Endometrium (tissue), 2 donors: ENCODE measurements around the gene PHACTR1.

Source experiments
- FAIRE-seq: peaks from 2 replicates; lab custom pipeline; 2012; peaks lifted over from hg19 to GRCh38; lab: Jason Lieb, UNC
- donor health status: control.
- donor health status: control.

Gene PHACTR1

DNA sequence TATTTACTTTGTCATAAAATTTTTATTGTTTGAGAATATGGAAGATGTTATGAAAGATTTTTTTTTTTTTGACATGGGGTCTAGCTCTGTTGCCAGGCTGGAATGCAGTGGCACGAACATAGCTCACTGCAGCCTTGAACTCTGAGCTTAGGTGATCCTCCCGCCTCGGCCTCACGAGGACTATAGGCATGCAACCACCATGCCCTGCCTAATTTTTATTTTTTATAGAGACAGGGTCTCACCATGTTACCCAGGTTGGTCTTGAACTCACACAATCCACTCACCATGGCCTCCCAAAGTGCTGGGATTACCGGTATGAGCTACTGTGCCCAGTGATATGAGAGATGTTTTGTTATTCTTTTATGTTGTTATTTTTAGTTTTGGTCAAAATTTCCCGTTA lies 316.0 kb downstream of the PHACTR1 start:
- no peak for FAIRE-seq

DNA sequence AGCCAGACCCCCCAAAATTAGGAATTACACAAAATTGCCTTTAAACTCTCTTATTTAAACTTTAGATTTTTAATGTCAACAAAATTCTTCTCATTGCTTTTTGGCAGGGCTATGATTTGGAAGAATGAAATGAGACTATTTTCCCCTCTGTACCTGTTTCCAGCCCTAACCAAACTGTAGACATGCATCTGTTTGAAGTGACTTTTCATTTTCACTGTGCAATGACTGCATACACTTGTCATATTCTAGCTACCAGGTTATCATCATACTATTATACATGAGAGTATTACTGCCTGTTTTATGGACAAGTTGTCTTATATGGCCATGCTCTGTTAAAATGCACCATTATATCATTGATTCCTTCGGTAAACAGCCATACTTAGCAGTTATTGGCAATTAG lies 316.6 kb downstream of the PHACTR1 start:
- no peak for FAIRE-seq

DNA sequence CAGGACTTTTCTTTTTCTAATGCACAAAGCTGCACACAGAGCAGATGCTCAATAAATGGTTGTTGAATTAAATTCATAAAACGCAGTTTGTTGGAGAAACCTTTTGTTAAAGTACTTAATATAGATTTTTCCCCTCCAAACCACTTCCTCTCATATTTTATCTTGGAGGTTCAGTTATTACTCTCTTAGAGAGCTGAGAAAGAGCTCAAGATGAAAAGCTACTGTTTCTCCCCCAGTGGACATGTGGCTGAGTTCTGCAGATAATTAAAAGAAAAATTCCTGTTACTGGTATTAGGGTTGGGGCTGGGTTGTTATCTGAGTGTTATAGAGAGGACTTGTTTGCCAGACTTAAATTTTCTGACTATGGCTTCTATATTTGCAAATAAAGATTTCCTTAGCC lies 317.7 kb downstream of the PHACTR1 start:
- FAIRE-seq = no peak

DNA sequence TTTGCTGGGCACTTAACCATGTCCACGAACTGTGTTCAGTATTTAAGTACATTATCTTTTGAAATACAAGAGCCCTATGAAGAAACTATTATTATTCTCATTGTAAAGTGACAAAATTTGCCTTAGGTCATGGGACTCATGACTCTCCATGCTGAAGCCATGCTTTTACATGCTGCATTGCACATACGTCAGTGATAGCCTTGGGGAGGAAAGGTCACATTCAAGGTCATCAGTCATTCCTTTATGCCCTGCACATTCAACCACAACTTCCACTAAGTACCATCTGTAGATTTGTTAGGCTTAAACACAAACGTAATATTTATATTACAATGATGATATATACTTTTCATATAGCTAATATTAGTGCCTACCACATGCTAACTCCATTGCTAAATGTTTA lies 319.0 kb downstream of the PHACTR1 start:
- no peak for FAIRE-seq

DNA sequence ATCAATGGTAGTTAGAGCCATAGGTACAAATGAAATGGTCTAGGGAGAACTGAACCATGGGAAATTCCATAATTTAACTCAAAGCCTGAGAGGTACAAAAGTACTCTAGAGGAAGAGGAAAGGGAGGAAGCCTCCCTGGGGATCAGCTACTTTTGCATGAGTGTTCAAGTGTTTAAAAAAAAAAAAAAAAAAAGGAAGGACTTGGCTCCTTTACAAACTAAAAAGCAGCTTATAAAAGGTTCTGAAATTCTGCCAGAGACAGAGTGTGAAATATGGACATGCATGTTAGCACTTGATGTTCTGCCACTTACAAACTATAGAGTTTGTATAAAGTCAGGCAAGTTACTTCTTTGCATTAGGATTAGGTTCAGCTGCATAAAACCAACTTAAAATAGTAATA lies 321.7 kb downstream of the PHACTR1 start:
- FAIRE-seq = no peak

DNA sequence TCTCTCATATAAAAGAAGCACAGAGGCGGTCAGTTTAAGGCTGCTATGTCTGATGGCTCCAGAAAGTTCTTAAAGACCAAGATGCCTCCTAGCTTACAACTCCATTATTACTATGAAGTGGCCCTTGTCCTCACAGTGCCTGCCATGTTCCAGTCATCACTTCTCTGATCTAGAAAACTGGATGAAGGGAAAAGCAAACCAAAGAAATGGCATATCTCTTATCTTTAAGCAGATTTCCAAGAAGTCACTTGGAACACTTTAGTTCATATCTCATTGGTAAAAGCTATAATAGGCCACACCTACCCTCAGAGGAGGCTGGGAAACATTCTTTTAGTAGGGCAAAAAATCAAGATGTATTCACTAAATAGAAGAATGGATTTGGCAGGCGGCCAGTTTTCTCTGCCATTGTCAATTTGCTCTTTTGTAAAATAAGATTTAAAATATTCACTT lies 322.2 kb downstream of the PHACTR1 start:
- no peak for FAIRE-seq

DNA sequence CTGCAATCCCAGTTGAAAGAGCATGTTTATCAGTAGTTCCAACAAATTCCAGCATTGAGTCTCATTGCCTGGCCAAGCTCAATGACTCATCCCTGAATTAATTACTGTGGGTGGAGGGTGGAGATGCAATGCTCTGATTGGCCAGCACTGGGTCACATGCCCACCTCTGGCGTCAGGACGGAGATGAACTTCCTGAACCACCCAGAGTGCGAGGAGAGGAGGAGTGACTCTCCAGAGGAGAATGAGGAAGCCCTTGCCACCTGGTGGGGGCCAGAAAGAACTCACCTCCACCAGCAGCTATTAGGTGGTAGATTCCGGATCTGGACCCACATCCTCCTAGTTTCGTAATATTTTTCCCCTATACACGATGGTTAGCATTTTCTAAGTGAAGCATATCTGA lies 327.8 kb downstream of the PHACTR1 start:
- no peak for FAIRE-seq

DNA sequence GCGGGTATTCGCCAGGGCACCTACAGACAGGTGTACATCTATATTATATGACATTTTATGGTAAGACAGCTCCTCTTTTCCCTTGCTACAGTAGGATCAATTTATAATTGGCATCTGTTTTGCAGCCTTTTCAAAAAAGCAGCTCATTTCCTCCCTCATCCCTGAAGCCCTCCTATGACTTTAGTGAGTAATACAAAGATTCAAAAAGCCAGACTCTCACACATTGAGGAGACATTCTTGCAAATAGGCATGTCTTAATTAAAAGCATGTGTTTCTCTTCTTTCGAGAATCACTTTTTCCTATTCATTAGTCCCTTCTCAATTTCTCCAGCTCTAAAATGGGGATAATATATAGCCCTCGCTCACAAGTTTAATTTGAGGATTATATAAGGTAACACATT lies 328.3 kb downstream of the PHACTR1 start:
- no peak for FAIRE-seq

DNA sequence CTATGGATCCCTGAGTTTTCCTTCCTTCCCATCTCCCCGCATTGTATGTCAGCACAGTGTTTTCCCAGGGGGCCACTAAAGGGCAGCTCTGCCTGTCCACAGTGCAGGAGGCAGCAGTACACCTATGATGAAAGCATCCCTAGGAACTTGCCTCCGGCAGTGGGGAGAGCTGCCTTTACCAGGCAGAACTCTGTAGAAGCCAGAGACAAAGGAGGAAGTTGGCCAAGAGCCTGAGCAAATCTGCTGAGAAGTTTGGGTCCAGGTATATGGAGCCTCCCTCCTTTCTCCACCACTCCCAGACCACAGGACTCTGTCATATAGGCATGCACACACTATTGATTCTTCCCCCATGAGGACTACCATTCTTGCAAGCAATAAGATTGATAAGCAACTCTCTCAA lies 329.1 kb downstream of the PHACTR1 start:
- FAIRE-seq = no peak

DNA sequence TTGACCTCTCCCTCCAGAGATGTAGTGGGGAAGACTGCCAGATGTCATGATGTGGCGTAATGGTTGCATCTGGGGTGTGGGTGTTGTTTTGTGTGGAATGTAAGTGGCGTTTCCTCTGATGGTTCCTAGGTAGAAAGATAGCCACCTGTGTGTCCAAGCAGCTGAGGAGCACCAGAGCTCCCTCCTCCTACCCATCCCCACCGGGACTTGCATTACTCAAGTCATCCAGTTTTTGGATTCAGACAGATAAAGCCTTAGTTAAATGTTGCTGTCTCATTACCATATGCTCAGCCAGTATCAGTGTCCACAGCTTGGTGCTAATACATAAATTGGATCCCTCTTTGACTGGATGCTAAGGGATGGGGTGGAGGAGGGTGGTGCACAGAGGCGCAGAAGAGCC lies 329.5 kb downstream of the PHACTR1 start:
- FAIRE-seq = no peak

DNA sequence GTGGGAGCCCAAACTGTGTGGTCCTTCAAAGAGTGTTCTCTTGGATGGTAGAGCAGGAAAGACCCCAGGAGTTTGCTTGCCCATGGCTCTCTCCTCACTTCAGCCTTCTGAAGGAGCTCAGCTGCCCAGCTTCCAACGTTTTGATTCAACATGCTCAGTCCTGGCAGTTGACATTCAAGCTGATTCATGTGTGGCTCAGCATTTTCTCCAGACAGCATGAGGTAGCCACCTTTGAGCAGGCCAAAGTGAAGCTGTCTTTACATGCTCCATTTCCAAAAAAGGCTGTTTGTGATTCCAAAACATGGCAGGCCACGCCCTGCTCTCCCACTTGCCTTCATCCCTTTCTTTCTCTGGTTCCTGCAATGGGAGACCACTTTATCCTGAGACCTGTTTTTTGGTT lies 331.5 kb downstream of the PHACTR1 start:
- FAIRE-seq = no peak

DNA sequence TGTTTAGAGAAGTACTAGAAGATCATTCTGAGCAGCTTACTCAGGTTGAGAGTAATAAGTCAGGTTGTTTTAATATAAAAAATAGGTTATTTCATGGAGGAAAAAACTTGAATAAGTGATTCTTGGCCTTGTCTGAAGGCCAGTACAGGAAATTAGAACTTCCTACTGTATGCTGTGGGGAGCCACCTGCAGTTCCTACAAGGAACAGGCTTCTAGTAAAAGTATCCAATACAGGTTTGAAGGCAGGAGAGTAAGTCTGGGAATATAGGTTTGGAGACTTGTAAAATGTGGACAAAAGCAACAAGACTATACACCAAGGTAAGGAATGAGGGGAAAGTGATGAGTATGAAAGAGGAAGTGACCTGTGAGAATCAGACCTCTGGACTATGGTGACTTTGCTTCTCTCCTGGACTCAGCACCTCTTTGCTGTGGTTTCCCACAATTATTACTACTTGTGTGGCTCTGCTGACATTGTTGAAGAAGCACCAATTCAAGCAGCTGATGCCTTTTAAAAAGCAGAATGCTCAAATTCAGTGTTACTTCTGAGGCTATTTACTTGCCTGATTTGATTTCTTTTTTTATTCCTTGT lies 333.2 kb downstream of the PHACTR1 start:
- FAIRE-seq = no peak

DNA sequence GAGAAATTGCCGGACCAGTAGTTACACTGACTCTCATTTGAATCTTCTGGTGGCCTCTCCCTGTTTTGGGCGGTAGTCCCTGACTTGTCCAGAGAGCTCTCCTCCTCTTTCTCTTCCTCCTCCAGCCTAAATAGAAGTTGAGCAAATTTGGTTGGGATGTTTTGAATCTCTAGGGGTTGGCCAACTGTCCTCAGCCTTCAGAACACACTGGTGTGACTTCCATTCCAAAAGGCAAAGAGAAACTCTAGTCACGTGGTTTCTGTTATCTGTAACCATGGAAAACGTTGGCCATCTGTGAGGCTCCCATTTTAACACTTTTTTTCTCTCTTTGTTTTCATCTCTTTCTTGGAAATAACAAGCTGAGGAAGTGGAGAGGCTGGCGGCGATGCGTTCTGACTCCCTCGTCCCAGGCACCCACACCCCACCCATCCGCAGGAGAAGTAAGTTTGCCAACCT lies 336.5 kb downstream of the PHACTR1 start:
- FAIRE-seq = no peak

DNA sequence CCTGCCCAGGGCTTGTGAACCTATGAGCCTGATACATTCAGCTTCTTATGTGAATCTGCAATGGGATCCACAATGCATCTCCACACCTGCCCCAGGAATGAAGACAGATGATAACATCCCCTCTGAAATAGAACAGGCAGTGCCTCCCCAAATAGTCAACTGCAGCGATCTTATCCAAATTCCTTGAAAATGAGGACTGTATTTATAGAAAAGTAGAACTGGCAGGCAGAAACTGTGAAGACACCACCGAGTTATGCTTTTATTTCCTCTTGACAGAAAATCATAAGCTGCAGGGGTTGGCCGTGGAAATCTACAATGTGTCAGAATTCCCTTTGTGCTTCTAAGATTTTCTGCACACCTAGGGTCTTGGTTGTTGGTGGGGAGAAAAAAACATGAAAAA lies 341.5 kb downstream of the PHACTR1 start:
- FAIRE-seq = no peak

DNA sequence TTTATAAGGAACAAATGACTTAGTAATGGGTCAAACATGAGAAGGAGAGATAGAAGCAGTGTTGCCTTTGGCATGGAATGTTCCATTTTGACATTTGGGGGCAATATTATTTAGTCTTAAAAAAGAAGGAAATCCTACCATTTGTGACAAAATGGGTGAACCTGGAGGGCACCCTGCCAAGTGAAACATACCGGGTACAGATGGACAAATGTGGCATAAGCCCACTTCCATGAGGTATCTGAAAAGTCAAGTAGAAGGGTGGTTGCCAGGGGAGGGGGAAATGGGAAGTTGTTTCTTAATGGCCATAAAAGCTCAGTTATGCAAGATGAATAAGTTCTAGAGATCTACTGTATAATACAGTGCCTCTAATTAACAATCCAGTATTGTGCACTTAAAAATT lies 342.5 kb downstream of the PHACTR1 start:
- FAIRE-seq = no peak

DNA sequence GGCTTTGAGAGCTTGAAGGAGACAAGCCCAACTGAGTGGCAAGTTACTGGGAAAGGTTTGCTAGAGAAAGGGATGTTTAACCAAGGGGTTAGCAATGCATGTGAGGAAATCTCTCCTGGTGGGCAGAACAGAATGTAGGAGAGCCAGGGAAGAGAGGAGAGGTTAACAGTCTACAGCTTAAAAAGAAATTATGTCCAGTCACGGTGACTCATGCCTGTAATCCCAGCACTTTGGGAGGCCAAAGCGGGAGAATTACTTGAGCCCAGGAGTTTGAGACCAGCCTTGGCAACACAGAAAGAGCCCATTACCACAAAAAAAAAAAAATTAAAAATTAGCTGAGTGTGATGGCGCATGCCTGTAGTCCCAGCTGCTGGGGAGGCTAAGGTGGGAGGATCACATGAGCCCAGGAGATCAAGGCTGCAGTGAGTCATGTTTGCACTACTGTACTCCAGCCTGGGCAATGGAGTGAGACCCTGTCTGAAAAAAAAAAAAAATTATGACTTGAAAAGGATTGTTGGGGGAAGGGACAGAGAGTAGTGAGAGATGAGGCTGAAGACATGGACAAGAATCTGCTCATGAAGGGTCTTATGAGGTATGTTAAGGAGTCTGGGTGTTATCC lies 346.8 kb downstream of the PHACTR1 start:
- no peak for FAIRE-seq

DNA sequence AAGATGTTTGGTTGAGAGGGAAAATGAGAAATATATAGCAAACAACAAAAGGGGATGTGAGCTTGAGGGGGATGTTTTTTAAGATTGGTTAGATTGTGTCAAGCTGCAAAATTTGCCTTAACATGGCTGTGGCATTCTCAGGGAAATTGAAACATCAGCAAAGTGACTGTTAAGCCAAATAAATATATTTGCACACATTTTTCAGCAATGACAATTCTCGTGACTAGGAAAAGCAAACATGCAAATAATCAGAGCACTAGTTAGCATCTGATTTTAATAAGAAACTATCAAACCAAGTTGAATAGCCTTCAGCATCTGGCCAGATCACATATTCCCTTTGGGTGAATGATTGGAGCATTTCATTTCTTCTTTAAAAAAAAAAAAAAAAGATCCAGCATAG lies 349.0 kb downstream of the PHACTR1 start:
- no peak for FAIRE-seq

DNA sequence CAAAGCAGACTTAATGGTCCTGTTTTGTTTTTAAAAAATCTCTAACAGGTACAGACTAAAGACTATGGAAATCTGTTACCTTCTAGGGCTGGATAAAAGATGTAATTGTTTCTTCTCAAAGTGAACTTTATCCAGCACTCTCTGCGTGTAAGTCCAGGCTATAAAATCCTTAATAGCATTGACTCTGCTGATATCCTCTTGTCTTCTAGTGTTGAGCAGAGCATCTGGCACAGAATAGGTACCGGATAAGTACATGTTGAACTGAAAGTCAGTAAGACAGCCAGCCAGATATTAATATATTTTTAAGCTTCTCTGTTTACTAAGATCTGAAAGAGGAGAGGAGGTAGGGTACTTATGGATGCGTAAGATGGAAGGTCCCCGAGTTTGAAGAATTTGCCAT lies 349.5 kb downstream of the PHACTR1 start:
- FAIRE-seq = no peak

DNA sequence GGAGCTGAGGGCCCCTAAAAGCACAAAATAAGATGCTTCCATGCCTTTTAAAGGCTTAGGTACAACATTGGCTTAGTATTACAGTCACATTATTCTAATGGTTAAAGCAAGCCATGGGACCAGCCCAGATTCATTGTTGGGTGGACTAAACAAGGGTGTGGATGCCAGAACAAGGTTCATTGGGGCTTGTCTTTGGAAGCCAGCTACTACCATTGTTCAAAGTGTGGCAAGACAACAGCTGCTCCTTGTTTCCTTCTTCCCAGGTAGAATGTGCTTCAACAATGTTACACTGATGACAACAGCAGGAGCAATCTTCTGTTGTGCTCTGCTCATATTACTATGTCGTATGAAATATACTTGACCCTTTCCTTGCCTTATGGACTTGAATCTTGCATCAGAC lies 350.3 kb downstream of the PHACTR1 start:
- FAIRE-seq = no peak

DNA sequence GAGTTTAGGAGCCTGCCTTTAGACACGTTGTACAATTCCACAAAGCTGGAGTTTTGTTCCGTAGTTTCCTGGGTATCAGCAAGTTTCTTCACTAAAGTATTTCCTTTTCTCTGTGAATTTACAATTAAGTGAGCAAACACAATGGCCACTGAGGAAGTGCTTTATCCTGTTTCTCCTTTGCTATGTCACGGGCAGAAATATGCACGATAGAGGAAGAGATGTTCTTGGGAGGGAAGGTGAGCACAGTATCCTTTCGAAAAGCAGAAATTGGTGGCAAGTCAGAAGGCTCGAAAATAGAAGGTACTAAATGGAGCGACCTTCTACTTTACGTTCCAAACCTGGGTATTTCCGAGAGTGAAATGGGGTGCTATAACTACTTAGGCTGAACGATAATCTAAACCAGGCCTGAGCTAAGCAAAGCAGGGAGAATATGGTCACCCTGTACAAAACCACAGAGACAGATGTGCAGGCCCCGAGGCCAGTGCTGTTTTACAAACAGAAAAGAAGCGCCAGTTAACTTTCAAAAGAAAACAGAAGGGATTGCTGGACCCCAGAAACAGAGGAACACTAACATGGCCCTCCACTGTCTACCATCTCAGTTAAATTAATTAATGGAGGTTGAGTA lies 352.1 kb downstream of the PHACTR1 start:
- no peak for FAIRE-seq

DNA sequence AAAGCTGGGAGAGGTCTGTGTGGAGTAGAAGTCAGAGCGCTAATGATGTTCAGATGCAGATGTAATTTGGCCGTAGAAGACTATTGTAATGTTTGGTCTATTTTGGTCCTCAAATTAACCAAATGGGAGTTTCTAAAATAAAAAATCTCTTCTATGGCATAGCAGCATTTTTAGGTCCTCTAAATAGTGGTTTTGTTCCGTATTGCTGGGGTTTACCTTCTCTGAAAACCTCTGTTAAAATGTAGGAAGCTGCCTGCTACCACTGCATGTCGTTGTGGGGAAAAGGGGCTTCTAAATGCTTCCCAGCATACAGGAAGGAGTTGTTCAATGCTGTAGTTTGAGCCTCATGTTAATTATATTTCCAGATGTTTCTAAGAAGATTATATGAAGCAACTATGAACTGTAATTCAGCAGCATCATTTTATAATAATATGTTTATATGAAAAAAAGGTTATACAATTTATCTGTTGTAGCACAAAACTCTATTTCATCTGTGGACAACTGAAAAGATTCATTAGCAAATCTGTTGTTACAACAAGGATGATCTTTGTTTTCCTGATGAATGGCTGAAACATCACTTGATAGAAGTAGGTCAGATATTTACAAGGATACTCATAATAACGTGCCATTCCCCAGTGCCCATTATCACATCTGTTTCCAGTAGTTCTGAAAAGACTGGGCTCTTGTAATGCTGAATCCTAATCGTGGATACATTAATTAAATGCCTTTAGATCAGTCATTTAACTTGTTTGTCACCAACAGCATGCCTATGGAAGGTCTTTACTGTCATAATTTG lies 355.2 kb downstream of the PHACTR1 start:
- no peak for FAIRE-seq

DNA sequence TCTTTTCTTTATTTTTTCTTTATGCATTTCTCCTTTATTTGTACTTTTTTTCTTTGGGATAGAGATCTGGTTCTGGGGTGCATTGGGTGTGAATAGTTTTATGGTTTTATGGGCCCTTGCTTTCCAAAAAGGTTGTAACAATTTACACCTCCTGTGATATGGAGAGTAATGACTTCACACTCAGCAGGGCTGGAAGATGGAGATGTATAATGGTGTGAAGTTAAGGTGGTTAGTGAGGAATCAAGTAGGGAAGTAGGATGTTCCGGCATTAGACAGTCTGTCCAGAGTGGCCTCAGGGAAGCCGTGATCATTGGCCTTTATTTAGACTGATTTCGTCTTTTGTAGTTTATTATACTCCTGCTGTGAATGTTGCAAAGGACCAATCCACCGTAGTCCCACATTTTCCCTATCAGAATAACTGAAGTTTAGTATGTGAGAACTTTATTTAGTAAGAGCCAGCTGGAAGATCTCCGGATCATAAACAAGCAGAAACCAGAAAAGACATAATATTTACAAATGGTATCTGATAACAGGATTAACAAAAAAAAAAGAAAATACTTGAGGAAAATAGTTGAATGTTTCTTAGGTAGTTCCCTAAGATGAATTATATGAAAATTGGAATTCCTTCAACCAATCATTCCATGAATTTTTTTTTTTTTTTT lies 356.2 kb downstream of the PHACTR1 start:
- no peak for FAIRE-seq
